Peyer's patch (tissue), 4 donors: ENCODE results near the gene ZBTB8OS. TPM values are rescaled to one million over a fixed set of nuclear protein-coding genes. Genes with fewer than 3 reads are reported as not detected.

Experiments
- DNase-seq, 3 donors: peaks; one replicate each; pipeline ENCODE4 v3.0.0-alpha.2; 2017 to 2019
- H3K27ac ChIP-seq, 4 donors: fragments of 200-600 bp; sonication (generic); one replicate each; pipeline ENCODE4 v1.5.1; 2016 to 2019
- H3K27me3 ChIP-seq, 2 donors: fragments of 200-600 bp; sonication (generic); one replicate each; pipeline ENCODE4 v1.5.1; 2019
- H3K36me3 ChIP-seq, 3 donors: fragments of 200-600 bp; sonication (generic); one replicate each; pipeline ENCODE4 v1.5.1; 2016 to 2019
- H3K4me1 ChIP-seq, 4 donors: fragments of 200-600 bp; sonication (generic); one replicate each; pipeline ENCODE4 v1.5.1; 2016 to 2019
- H3K4me3 ChIP-seq, 4 donors: fragments of 200-600 bp; sonication (generic); 1 replicate in 3 of 4; 2 replicates in 1 of 4; pipeline ENCODE4 v1.5.1; 2016 to 2019; ENCODE audit warnings: mild to moderate bottlenecking in 1 of 4
- H3K9me3 ChIP-seq, 4 donors: fragments of 200-600 bp; sonication (generic); one replicate each; pipeline ENCODE4 v1.5.1; 2016 to 2019; ENCODE audit warnings: mild to moderate bottlenecking in 1 of 4
- CTCF ChIP-seq, 6 experiments: fragments of 450-650 bp in 4 of 6; fragments of 200-600 bp in 2 of 6; sonication (generic) in 1 of 6; IDR thresholded peaks; one replicate each; pipeline ENCODE4 v1.5.1; 2017 to 2019; ENCODE audit warnings: antibody characterized with exemption in 6 of 6, mild to moderate bottlenecking in 3 of 6, moderate library complexity in 1 of 6
- POLR2A ChIP-seq, 2 donors: fragments of 450-650 bp; IDR thresholded peaks; one replicate each; pipeline ENCODE4 v1.5.1; 2017; ENCODE audit warnings: antibody characterized with exemption in 2 of 2, mild to moderate bottlenecking in 2 of 2, moderate library complexity in 2 of 2
- total RNA-seq, 4 donors: library from RNA; depleted of rRNA; stranded (reverse); fragments of >200 nt; gene quantifications; one replicate each; pipeline ENCODE4 v1.1.0, GENCODE V29; 2016

Gene ZBTB8OS
- total RNA-seq, 4 donors from 2014 or later: 34.7 to 56.2 (median 44.1) TPM

- no peak overlapping the region for H3K27ac ChIP-seq
- H3K27me3 ChIP-seq: no peaks in the 10 kb centered on the region
- no peaks in the 10 kb centered on the region for H3K9me3 ChIP-seq
- peaks cover 0 to 94% (median 0%) of the 10 kb centered on the region in 3 donors for H3K36me3 ChIP-seq
- H3K4me1 ChIP-seq: no peaks in the 10 kb centered on the region
- no peak for DNase-seq
- no peak for TF ChIP-seq CTCF (IDR thresholded peaks at IDR 0.05)
- TF ChIP-seq POLR2A (IDR thresholded peaks at IDR 0.05): no peak
- no peak overlapping the region for H3K4me3 ChIP-seq
Measured at GRCh38 chr1:32665915-32666314, 15.6 kb upstream of the ZBTB8OS start.

GRCh38 chr1:32659581-32659980 lies 9.2 kb upstream of the ZBTB8OS start:
- no peak overlapping the region for H3K4me3 ChIP-seq
- peaks cover 0 to 91% (median 0%) of the 10 kb centered on the region in 3 donors for H3K36me3 ChIP-seq
- H3K9me3 ChIP-seq: no peaks in the 10 kb centered on the region
- no peak for DNase-seq
- TF ChIP-seq POLR2A (IDR thresholded peaks at IDR 0.05) (no peak), CTCF (IDR thresholded peaks at IDR 0.05) (no peak)
- no peak overlapping the region for H3K27ac ChIP-seq
- H3K4me1 ChIP-seq: peaks cover 0 to 16% (median 3%) of the 10 kb centered on the region in 4 donors
- no peaks in the 10 kb centered on the region for H3K27me3 ChIP-seq

- H3K9me3 ChIP-seq: no peaks in the 10 kb centered on the region
- DNase-seq: no peak
- H3K4me3 ChIP-seq: peak overlapping the region in 3 of 4 donors; percentile 72 to 86 (median 81)
- no peak for TF ChIP-seq POLR2A (IDR thresholded peaks at IDR 0.05)
- no peak for TF ChIP-seq CTCF (IDR thresholded peaks at IDR 0.05)
- H3K4me1 ChIP-seq: peaks cover 0 to 56% (median 14%) of the 10 kb centered on the region in 4 donors
- no peaks in the 10 kb centered on the region for H3K27me3 ChIP-seq
- H3K36me3 ChIP-seq: peaks cover 0 to 44% (median 0%) of the 10 kb centered on the region in 3 donors
- peak overlapping the region in 2 of 4 donors; percentile 95 to 99 for H3K27ac ChIP-seq
Measured at GRCh38 chr1:32652244-32652962, 2.1 kb upstream of the ZBTB8OS start.

GRCh38 chr1:32651461-32652073 lies 1.2 kb upstream of the ZBTB8OS start:
- Histone ChIP-seq H3K27ac (peak overlapping the region; percentile 94 to 99 (median 97)), H3K36me3 (peaks cover 0 to 35% (median 0%) of the 10 kb centered on the region in 3 donors), H3K4me3 (peak overlapping the region; percentile 72 to 86 (median 82)), H3K27me3 (no peaks in the 10 kb centered on the region), H3K4me1 (peaks cover 0 to 58% (median 14%) of the 10 kb centered on the region in 4 donors), H3K9me3 (no peaks in the 10 kb centered on the region)
- no peak for TF ChIP-seq CTCF (IDR thresholded peaks at IDR 0.05)
- TF ChIP-seq POLR2A (IDR thresholded peaks at IDR 0.05): no peak
- no peak for DNase-seq

GRCh38 chr1:32650752-32651460 lies 556 bp upstream of the ZBTB8OS start, which contains the start of gene RBBP4:
Gene RBBP4 (plus strand): TSS chr1:32651208. CDS start chr1:32651307, 99 bp downstream.
- peak in 1 of 6 experiments; percentile 14 for TF ChIP-seq CTCF (IDR thresholded peaks at IDR 0.05)
- peak; percentile 75 to 79 for TF ChIP-seq POLR2A (IDR thresholded peaks at IDR 0.05)
- Histone ChIP-seq H3K36me3 (peaks cover 0 to 31% (median 0%) of the 10 kb centered on the region in 3 donors), H3K4me1 (peaks cover 0 to 59% (median 14%) of the 10 kb centered on the region in 4 donors), H3K27me3 (no peaks in the 10 kb centered on the region), H3K9me3 (no peaks in the 10 kb centered on the region), H3K4me3 (peak within 1 kb of the TSS; percentile 72 to 86 (median 82)), H3K27ac (peak within 1 kb of the TSS; percentile 94 to 99 (median 97))
- DNase-seq: peak; percentile 95 to 99 (median 99)
